ENCODE results near the gene OXCT1.

OXCT1 gene

GRCh38 chr5:41770799-41771198, 99.4 kb downstream of the OXCT1 start:
- DNase-seq (ENCODE audit: low read depth): no peak
- TF ChIP-seq MYC (IDR thresholded peaks at IDR 0.05; ENCODE audit: low read depth, low read length): no peak
- TF ChIP-seq CTCF (IDR thresholded peaks at IDR 0.05; ENCODE audit: low read depth, low read length): no peak
- TF ChIP-seq MAX (IDR thresholded peaks at IDR 0.05; ENCODE audit: low read depth, low read length): no peak
- no peak for TF ChIP-seq POLR2A (IDR thresholded peaks at IDR 0.05; ENCODE audit: extremely low read depth, insufficient read length)
- H3K4me3 ChIP-seq (ENCODE audit: low read depth, low read length): no peak overlapping the region

- no peak for DNase-seq (ENCODE audit: low read depth)
- TF ChIP-seq CTCF (IDR thresholded peaks at IDR 0.05; ENCODE audit: low read depth, low read length) (no peak), POLR2A (IDR thresholded peaks at IDR 0.05; ENCODE audit: extremely low read depth, insufficient read length) (no peak), MYC (IDR thresholded peaks at IDR 0.05; ENCODE audit: low read depth, low read length) (no peak), MAX (IDR thresholded peaks at IDR 0.05; ENCODE audit: low read depth, low read length) (no peak)
- no peak overlapping the region for H3K4me3 ChIP-seq (ENCODE audit: low read depth, low read length)
Observed at GRCh38 chr5:41768692-41769091, 101.5 kb downstream of the OXCT1 start.

- no peak for DNase-seq (ENCODE audit: low read depth)
- no peak overlapping the region for H3K4me3 ChIP-seq (ENCODE audit: low read depth, low read length)
Observed at GRCh38 chr5:41764650-41765049, 105.6 kb downstream of the OXCT1 start.

GRCh38 chr5:41763574-41763973, 106.7 kb downstream of the OXCT1 start:
- DNase-seq (ENCODE audit: low read depth): no peak
- H3K4me3 ChIP-seq (ENCODE audit: low read depth, low read length): no peak overlapping the region

More at GRCh38 chr5:41764650-41765049, 105.6 kb downstream of the OXCT1 start:
- TF ChIP-seq MYC (IDR thresholded peaks at IDR 0.05; ENCODE audit: low read depth, low read length) (no peak), CTCF (IDR thresholded peaks at IDR 0.05; ENCODE audit: low read depth, low read length) (no peak), MAX (IDR thresholded peaks at IDR 0.05; ENCODE audit: low read depth, low read length) (no peak), POLR2A (IDR thresholded peaks at IDR 0.05; ENCODE audit: extremely low read depth, insufficient read length) (no peak)

GRCh38 chr5:41763081-41763480, 107.1 kb downstream of the OXCT1 start:
- no peak for TF ChIP-seq POLR2A (IDR thresholded peaks at IDR 0.05; ENCODE audit: extremely low read depth, insufficient read length)
- no peak for TF ChIP-seq MAX (IDR thresholded peaks at IDR 0.05; ENCODE audit: low read depth, low read length)
- TF ChIP-seq MYC (IDR thresholded peaks at IDR 0.05; ENCODE audit: low read depth, low read length): no peak
- TF ChIP-seq CTCF (IDR thresholded peaks at IDR 0.05; ENCODE audit: low read depth, low read length): no peak
- no peak for DNase-seq (ENCODE audit: low read depth)
- no peak overlapping the region for H3K4me3 ChIP-seq (ENCODE audit: low read depth, low read length)

More at GRCh38 chr5:41763574-41763973, 106.7 kb downstream of the OXCT1 start:
- TF ChIP-seq POLR2A (IDR thresholded peaks at IDR 0.05; ENCODE audit: extremely low read depth, insufficient read length) (no peak), MYC (IDR thresholded peaks at IDR 0.05; ENCODE audit: low read depth, low read length) (no peak)

- H3K4me3 ChIP-seq (ENCODE audit: low read depth, low read length): no peak overlapping the region
- TF ChIP-seq MYC (IDR thresholded peaks at IDR 0.05; ENCODE audit: low read depth, low read length): no peak
- TF ChIP-seq MAX (IDR thresholded peaks at IDR 0.05; ENCODE audit: low read depth, low read length): no peak
- TF ChIP-seq POLR2A (IDR thresholded peaks at IDR 0.05; ENCODE audit: extremely low read depth, insufficient read length): no peak
- TF ChIP-seq CTCF (IDR thresholded peaks at IDR 0.05; ENCODE audit: low read depth, low read length): no peak
- DNase-seq (ENCODE audit: low read depth): no peak
Observed at GRCh38 chr5:41762426-41762825, 107.8 kb downstream of the OXCT1 start.
